Measurements from ENCODE around the gene SCRT2. TPM values are rescaled to one million over a fixed set of nuclear protein-coding genes. Genes with fewer than 3 reads are reported as not detected.
A peak's percentile ranks its signal among the peaks of the same experiment; 100 is the strongest.

Gene SCRT2
- polyA plus RNA-seq, 3 donors, result not detected

DNA sequence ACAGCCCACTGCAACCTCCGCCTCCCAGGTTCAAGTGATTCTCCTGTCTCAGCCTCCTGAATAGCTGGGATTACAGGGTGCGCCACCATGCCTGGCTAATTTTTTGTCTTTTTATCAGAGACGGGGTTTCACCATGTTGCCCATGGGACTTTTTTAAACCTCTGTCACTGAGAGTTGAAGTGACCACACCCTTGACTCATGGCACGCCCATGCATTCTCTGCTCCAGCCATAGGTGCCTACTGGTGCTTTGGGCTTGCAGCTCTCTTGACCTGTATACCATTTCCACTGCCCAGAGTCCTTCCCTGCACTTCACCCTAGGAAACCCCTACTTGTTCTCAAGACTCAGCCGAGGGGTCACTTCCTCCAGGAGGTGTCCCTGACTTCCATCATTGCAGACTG lies 2.4 kb upstream of the SCRT2 start:
- intact Hi-C loops (cut with micrococcal nuclease), result loop anchor here in 1 of 2 donors (5.0 kb wide), 1 partner anchor 131 kb away; no protein-coding TSS in a partner anchor
- peaks cover 0 to 11% of the 10 kb centered on the region in 2 donors for H3K9me3 ChIP-seq (replicated peaks in 1 of 2; ENCODE audit: control insufficient read depth in 1 of 2, insufficient read depth in 1 of 2, low read length in 2 of 2)
- H3K79me2 ChIP-seq (ENCODE audit: insufficient read depth, low read length), result no peaks in the 10 kb centered on the region
- no peaks in the 10 kb centered on the region for H3K36me3 ChIP-seq (replicated peaks in 1 of 2; ENCODE audit: control insufficient read depth in 1 of 2, insufficient read depth in 2 of 2, low read length in 2 of 2)
- peaks cover 0 to 3% of the 10 kb centered on the region in 2 donors for H3K36me3 Mint-ChIP-seq
- peak overlapping the region in 1 of 7 donors; percentile 50 for H3K27ac Mint-ChIP-seq
- no peak for DNase-seq
- H3K9ac ChIP-seq (ENCODE audit: insufficient read depth, low read length, poor library complexity, severe bottlenecking), result no peak overlapping the region
- no peak overlapping the region for H3K4me2 ChIP-seq (replicated peaks; ENCODE audit: extremely low read depth, low read length, poor library complexity, severe bottlenecking)
- peaks cover 39 to 48% (median 43%) of the 10 kb centered on the region in 3 donors for H3K27me3 Mint-ChIP-seq (ENCODE audit: low read depth in 3 of 3)
- H4K20me1 ChIP-seq (ENCODE audit: insufficient read depth, low read length), result peaks cover 21% of the 10 kb centered on the region
- TF ChIP-seq, protein P1, sequence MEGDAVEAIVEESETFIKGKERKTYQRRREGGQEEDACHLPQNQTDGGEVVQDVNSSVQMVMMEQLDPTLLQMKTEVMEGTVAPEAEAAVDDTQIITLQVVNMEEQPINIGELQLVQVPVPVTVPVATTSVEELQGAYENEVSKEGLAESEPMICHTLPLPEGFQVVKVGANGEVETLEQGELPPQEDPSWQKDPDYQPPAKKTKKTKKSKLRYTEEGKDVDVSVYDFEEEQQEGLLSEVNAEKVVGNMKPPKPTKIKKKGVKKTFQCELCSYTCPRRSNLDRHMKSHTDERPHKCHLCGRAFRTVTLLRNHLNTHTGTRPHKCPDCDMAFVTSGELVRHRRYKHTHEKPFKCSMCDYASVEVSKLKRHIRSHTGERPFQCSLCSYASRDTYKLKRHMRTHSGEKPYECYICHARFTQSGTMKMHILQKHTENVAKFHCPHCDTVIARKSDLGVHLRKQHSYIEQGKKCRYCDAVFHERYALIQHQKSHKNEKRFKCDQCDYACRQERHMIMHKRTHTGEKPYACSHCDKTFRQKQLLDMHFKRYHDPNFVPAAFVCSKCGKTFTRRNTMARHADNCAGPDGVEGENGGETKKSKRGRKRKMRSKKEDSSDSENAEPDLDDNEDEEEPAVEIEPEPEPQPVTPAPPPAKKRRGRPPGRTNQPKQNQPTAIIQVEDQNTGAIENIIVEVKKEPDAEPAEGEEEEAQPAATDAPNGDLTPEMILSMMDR (IDR thresholded peaks at IDR 0.05), result no peak
- H3K4me3 ChIP-seq (replicated peaks in 1 of 3; ENCODE audit: low read depth in 2 of 3, low read length in 3 of 3), result no peak overlapping the region
- H3K4me3 Mint-ChIP-seq, result peak overlapping the region in 1 of 2 donors; percentile 68
- no peak overlapping the region for H2AFZ ChIP-seq (ENCODE audit: insufficient read depth, low read depth, low read length, poor library complexity, severe bottlenecking)
- WGBS (ENCODE audit: insufficient coverage), result 90% methylated on average over 4 of the region's 5 CpGs
- H3K9me3 Mint-ChIP-seq, result peaks cover 0 to 17% (median 5%) of the 10 kb centered on the region in 7 donors
- H3K27me3 ChIP-seq (ENCODE audit: control insufficient read depth in 2 of 2, insufficient read depth in 2 of 2, low read length in 2 of 2), result peaks cover 26 to 35% of the 10 kb centered on the region in 2 donors
- H3K4me1 Mint-ChIP-seq, result peaks cover 29% of the 10 kb centered on the region
- H3K27ac ChIP-seq (ENCODE audit: low read depth in 1 of 2, low read length in 2 of 2), result no peak overlapping the region
- peaks cover 29 to 31% of the 10 kb centered on the region in 2 donors for H3K4me1 ChIP-seq (ENCODE audit: control insufficient read depth in 1 of 2, insufficient read depth in 2 of 2, low read length in 2 of 2)

DNA sequence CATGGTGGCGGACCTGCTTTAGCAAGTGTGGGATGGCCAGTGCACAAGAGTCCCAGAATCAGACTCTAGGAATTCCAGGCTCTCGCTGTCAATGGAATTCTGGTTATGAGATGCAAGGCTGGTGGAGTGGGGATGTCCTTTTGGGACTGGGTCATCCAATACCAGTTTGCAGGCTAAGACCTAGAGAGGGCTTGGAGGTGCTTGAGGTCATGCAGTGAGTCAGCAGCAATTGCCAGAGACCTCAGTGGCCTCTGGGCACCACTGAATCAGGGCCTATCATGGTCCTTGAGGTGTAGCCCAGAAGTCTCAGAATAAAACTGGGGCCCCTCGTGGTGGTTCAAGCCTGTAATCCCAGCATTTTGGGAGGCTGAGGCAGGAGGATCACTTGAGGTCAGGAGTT lies 1.4 kb upstream of the SCRT2 start:
- Mint-ChIP-seq H3K27me3 (ENCODE audit: low read depth in 3 of 3) (peaks cover 46 to 53% (median 51%) of the 10 kb centered on the region in 3 donors), H3K4me1 (peaks cover 31% of the 10 kb centered on the region), H3K9me3 (peaks cover 0 to 20% (median 5%) of the 10 kb centered on the region in 7 donors), H3K27ac (no peak overlapping the region), H3K4me3 (no peak overlapping the region), H3K36me3 (peaks cover 0 to 3% of the 10 kb centered on the region in 2 donors)
- Histone ChIP-seq H3K27ac (ENCODE audit: low read depth in 1 of 2, low read length in 2 of 2) (no peak overlapping the region), H3K4me3 (replicated peaks in 1 of 3; ENCODE audit: low read depth in 2 of 3, low read length in 3 of 3) (peak overlapping the region in 1 of 3 experiments; percentile 53), H3K79me2 (ENCODE audit: insufficient read depth, low read length) (no peaks in the 10 kb centered on the region), H3K4me2 (replicated peaks; ENCODE audit: extremely low read depth, low read length, poor library complexity, severe bottlenecking) (peak overlapping the region; percentile 69), H3K27me3 (ENCODE audit: control insufficient read depth in 2 of 2, insufficient read depth in 2 of 2, low read length in 2 of 2) (peaks cover 30 to 44% of the 10 kb centered on the region in 2 donors), H2AFZ (ENCODE audit: insufficient read depth, low read depth, low read length, poor library complexity, severe bottlenecking) (no peak overlapping the region), H4K20me1 (ENCODE audit: insufficient read depth, low read length) (peaks cover 21% of the 10 kb centered on the region), H3K9me3 (replicated peaks in 1 of 2; ENCODE audit: control insufficient read depth in 1 of 2, insufficient read depth in 1 of 2, low read length in 2 of 2) (peaks cover 0 to 15% of the 10 kb centered on the region in 2 donors), H3K9ac (ENCODE audit: insufficient read depth, low read length, poor library complexity, severe bottlenecking) (no peak overlapping the region), H3K4me1 (ENCODE audit: control insufficient read depth in 1 of 2, insufficient read depth in 2 of 2, low read length in 2 of 2) (peaks cover 29 to 31% of the 10 kb centered on the region in 2 donors), H3K36me3 (replicated peaks in 1 of 2; ENCODE audit: control insufficient read depth in 1 of 2, insufficient read depth in 2 of 2, low read length in 2 of 2) (no peaks in the 10 kb centered on the region)
- no peak for DNase-seq
- WGBS (ENCODE audit: insufficient coverage), result 57% methylated on average over 3 of the region's 3 CpGs
- intact Hi-C loops (cut with micrococcal nuclease), result loop anchor here in 1 of 2 donors (5.0 kb wide), 1 partner anchor 130 kb away; no protein-coding TSS in a partner anchor
- TF ChIP-seq, protein P1 (IDR thresholded peaks at IDR 0.05), result no peak
